ENCODE data around the gene UNC13A. TPM values are rescaled to one million over a fixed set of nuclear protein-coding genes. Genes with fewer than 3 reads are reported as not detected.
A peak's percentile ranks its signal among the peaks of the same experiment; 100 is the strongest.

Gene UNC13A
- total and polyA plus RNA-seq, 2 of the 13 experiments (the other 11 are each of a cell fraction or from before 2014, with no cell fraction given), result 0.11 to 0.45 TPM

DNA sequence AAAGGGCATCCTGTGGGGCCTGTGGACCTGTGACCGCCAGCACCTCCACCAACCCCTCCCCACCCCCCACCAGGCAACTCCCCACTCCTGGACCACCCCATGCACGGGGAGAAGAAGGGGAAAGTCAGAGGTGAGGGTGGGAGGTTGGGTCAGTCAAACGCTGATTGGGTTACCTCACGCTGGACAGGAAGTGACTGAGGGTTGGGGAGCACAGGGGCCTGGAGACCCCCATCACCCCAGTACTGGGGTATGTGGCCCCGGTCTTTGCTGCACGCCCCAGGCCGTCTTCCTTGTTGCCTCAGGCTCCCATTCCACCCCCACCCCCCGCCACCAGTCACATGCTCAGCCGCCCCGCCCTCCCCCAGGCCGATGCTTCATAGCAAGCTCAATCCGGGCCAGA lies 73.7 kb downstream of the UNC13A start (continued):
- TF ChIP-seq NR2F6 (IDR thresholded peaks at IDR 0.05), result no peak
- no peak for TF ChIP-seq NR2F6 (CRISPR knock-in tag; IDR thresholded peaks at IDR 0.05)
- no peak for TF ChIP-seq NCOA1 (CRISPR knock-in tag; IDR thresholded peaks at IDR 0.05)
- TF ChIP-seq, protein P1, sequence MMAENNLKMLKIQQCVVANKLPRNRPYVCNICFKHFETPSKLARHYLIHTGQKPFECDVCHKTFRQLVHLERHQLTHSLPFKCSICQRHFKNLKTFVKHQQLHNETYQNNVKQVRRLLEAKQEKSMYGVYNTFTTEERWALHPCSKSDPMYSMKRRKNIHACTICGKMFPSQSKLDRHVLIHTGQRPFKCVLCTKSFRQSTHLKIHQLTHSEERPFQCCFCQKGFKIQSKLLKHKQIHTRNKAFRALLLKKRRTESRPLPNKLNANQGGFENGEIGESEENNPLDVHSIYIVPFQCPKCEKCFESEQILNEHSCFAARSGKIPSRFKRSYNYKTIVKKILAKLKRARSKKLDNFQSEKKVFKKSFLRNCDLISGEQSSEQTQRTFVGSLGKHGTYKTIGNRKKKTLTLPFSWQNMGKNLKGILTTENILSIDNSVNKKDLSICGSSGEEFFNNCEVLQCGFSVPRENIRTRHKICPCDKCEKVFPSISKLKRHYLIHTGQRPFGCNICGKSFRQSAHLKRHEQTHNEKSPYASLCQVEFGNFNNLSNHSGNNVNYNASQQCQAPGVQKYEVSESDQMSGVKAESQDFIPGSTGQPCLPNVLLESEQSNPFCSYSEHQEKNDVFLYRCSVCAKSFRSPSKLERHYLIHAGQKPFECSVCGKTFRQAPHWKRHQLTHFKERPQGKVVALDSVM (CRISPR knock-in tag; IDR thresholded peaks at IDR 0.05), result no peak
- TF ChIP-seq ISL2 (CRISPR knock-in tag; IDR thresholded peaks at IDR 0.05), result no peak
- no peak for TF ChIP-seq ONECUT2 (CRISPR knock-in tag; IDR thresholded peaks at IDR 0.05)

DNA sequence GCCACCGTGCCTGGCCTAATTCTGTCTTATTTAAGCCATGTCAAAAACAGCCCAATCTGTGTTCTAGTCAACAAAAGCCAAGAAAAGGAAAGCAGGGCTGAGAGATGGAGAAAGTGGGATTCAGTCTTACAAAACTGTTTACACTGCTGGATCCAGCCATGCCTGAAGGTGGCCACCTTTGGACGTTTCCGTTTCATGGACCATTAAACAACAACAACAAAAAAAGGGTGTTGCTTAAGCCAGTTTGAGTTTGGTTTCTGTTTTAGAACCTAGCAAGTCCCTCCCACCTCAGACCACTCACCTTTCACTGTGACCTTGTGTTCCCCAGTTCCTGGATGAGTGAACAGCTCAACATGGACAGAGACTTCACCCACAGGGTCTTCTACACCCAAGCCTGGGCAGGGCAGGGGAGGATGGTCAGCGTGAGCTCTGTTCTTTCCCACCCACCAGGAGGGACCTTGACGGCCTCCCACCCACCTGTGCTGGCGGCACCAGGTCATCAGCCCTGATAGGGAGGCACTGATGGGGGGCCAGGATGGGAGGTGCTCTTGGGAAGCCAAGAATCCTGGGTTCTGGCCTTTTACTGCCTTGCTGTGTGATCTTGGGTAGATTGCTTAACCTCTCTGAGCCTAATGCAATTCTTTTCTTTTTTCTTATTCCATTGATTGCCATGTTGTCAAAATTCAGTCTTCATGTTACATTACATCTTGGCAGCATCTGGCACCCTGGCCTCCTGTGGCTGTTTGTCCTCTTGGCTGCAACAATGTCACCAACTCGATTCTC lies 76.5 kb downstream of the UNC13A start:
- Histone ChIP-seq H4K20me1 (ENCODE audit: insufficient read depth, low read length) (no peaks in the 10 kb centered on the region), H3K4me1 (ENCODE audit: insufficient read depth, low read length) (peaks cover 26% of the 10 kb centered on the region), H3K9me3 (ENCODE audit: low read length) (no peaks in the 10 kb centered on the region), H3K9ac (ENCODE audit: insufficient read depth, low read depth, low read length) (no peak overlapping the region), H3K27ac (ENCODE audit: extremely low read length, insufficient read depth, low read length) (no peak overlapping the region), H3K79me2 (ENCODE audit: insufficient read depth, low read length) (no peaks in the 10 kb centered on the region), H2AFZ (ENCODE audit: low read length) (no peak overlapping the region), H3K4me3 (replicated peaks in 1 of 3; ENCODE audit: insufficient read depth in 1 of 3, low read depth in 2 of 3, low read length in 3 of 3) (no peak overlapping the region), H3K27me3 (ENCODE audit: control insufficient read depth in 1 of 2, insufficient read depth in 2 of 2, low read length in 2 of 2) (no peaks in the 10 kb centered on the region), H3K4me2 (ENCODE audit: low read depth, low read length) (no peak overlapping the region), H3K36me3 (replicated peaks in 1 of 2; ENCODE audit: control insufficient read depth in 1 of 2, insufficient read depth in 2 of 2, low read length in 2 of 2) (no peaks in the 10 kb centered on the region)
- TF ChIP-seq NKX3-1 (CRISPR knock-in tag; IDR thresholded peaks at IDR 0.05) (no peak), DR1 (CRISPR knock-in tag; IDR thresholded peaks at IDR 0.05) (no peak), ZNF329 (CRISPR knock-in tag; IDR thresholded peaks at IDR 0.05; ENCODE audit: low read depth) (peak; percentile 99), ZNF891 (CRISPR knock-in tag; IDR thresholded peaks at IDR 0.05) (no peak), ZNF788 (CRISPR knock-in tag; IDR thresholded peaks at IDR 0.05; ENCODE audit: borderline replicate concordance) (no peak), ZNF768 (CRISPR knock-in tag; IDR thresholded peaks at IDR 0.05) (peak; percentile 98), ZNF224 (CRISPR knock-in tag; IDR thresholded peaks at IDR 0.05) (no peak), GABPA (IDR thresholded peaks at IDR 0.05; ENCODE audit: low read depth, low read length) (no peak), GABPA (CRISPR knock-in tag; IDR thresholded peaks at IDR 0.05; ENCODE audit: low read depth) (no peak), ZNF780A (CRISPR knock-in tag; IDR thresholded peaks at IDR 0.05) (no peak), MAFK (conservative IDR thresholded peaks at IDR 0.05 in 1 of 2, IDR thresholded peaks at IDR 0.05 in 1 of 2; ENCODE audit: low read length in 2 of 2) (no peak), JARID2 (CRISPR knock-in tag; IDR thresholded peaks at IDR 0.05; ENCODE audit: insufficient replicate concordance) (no peak)
- intact Hi-C loops (cut with micrococcal nuclease; ENCODE audit: unreplicated experiment) (no loop called here), in situ Hi-C loops (cut with HindIII; ENCODE audit: extremely low pct_ligation_motif_present, low pct_unique_long_range_greater_than_20kb) (no loop called here)
- ATAC-seq, result no peak
- no peak for DNase-seq (ENCODE audit: low spot score)
- 10% methylated on average over 5 of the region's 7 CpGs for WGBS (ENCODE audit: low lambda C conversion rate)
- CTCF ChIA-PET (ENCODE audit: low intra/inter-chr PET ratio, low total read pairs), result no interaction called here
- no TSS peak for BruUV-seq (replicated peaks)
- no peak for FAIRE-seq
- POLR2A ChIA-PET, result no interaction called here

All from HepG2 (cell line).